ENCODE measurements around the gene CRMP1. TPM values are rescaled to one million over a fixed set of nuclear protein-coding genes. Genes with fewer than 3 reads are reported as not detected.
A peak's percentile ranks its signal among the peaks of the same experiment; 100 is the strongest.

The CRMP1 gene
- total RNA-seq, 1 donor from 2014 or later = 245 TPM

DNA sequence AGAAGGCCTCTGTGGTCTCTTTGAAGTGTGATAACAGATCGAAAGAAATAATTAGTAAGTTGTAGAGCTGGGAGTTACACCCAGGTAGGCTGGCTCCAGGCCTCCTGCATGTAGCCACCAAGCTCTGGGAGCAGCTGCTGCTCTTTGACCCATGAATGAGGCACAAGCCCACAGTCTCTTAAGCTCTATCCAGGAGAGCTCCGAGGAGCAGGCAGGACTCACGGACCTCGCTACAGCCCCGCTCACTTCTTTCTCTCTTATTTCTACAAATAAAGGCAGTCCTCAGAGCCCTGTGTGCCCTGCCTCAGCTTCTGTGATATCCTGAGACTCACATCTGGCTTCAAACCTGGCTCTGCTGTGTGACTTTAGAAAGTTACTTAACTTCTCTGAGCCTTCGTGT, 95.0 kb downstream of the CRMP1 start:
- H3K4me1 Mint-ChIP-seq = no peaks in the 10 kb centered on the region
- peaks cover 20% of the 10 kb centered on the region for H3K36me3 Mint-ChIP-seq (ENCODE audit: low read depth)
- H3K9me3 Mint-ChIP-seq = no peaks in the 10 kb centered on the region
- no peak overlapping the region for H3K27ac Mint-ChIP-seq (ENCODE audit: unreplicated experiment)
- H3K27me3 Mint-ChIP-seq (ENCODE audit: low read depth) = no peaks in the 10 kb centered on the region
- TF ChIP-seq CTCF (conservative IDR thresholded peaks at IDR 0.05) = no peak
- no peak overlapping the region for H3K4me3 Mint-ChIP-seq
- no peak for DNase-seq (ENCODE audit: low read depth, low spot score)

DNA sequence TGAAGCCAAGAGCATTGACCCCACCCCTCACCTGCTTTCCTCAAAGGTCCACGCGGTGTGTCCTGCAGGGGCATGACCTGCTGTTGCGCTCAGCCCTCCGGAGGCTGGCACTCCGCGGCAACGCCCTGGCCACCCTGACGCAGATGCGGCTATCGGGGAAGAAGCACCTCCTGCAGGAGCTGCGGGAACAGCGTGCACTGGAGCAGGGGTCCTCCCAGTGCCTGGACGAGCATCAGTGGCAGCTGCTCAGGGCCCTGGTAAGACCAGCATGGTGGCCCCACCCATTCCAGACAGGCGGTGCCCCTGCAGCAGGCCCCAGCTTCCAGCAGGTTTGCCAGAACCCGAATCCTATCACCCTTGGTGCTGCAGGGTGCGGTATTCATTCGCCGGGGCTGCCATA, 95.9 kb downstream of the CRMP1 start:
- Mint-ChIP-seq H3K27me3 (ENCODE audit: low read depth) (no peaks in the 10 kb centered on the region), H3K4me3 (no peak overlapping the region), H3K27ac (ENCODE audit: unreplicated experiment) (no peak overlapping the region), H3K36me3 (ENCODE audit: low read depth) (peaks cover 16% of the 10 kb centered on the region), H3K9me3 (no peaks in the 10 kb centered on the region), H3K4me1 (no peaks in the 10 kb centered on the region)
- TF ChIP-seq CTCF (conservative IDR thresholded peaks at IDR 0.05) = no peak
- no peak for DNase-seq (ENCODE audit: low read depth, low spot score)

DNA sequence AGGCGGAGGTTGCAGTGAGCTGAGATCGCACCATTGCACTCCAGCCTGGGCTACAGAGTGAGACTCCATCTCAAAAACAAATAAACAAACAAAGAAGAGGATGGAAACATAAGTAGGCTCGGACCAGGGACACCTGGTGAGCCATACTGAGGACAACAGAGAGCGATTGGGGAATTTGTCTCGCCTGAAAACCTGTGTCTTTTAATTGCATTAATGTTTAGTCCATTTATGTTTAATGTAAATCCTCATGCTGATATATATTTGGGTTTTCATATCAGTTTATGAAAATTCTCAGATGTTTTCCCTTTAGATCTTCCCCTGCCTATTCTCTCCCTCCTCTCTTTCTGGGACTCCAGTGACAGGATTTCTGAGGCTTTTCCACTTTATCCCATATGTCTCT, 97.3 kb downstream of the CRMP1 start:
- H3K27ac Mint-ChIP-seq (ENCODE audit: unreplicated experiment) = no peak overlapping the region
- no peaks in the 10 kb centered on the region for H3K9me3 Mint-ChIP-seq
- no peak overlapping the region for H3K4me3 Mint-ChIP-seq
- H3K27me3 Mint-ChIP-seq (ENCODE audit: low read depth) = no peaks in the 10 kb centered on the region
- no peaks in the 10 kb centered on the region for H3K4me1 Mint-ChIP-seq
- TF ChIP-seq CTCF (conservative IDR thresholded peaks at IDR 0.05) = no peak
- peaks cover 13% of the 10 kb centered on the region for H3K36me3 Mint-ChIP-seq (ENCODE audit: low read depth)
- no peak for DNase-seq (ENCODE audit: low read depth, low spot score)

DNA sequence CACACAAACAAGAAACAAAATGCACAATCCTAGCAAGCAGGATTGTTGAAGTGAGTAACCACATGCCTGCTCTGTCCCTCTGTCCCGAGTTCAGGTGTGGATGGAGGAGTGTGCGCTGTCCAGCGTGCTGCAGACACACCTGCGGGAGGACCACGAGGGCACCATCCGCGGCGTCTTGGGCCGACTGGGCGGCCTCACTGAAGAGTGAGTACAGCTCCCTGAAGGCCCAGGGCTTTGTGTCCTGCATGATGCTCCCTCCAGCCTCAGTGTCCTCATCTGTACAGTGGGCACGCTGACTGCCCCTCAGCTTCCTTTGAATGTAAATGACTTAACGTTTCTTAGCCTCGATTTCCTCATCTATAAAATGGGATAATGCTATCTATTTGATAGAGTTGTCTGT, 99.4 kb downstream of the CRMP1 start:
- no peaks in the 10 kb centered on the region for H3K27me3 Mint-ChIP-seq (ENCODE audit: low read depth)
- no peaks in the 10 kb centered on the region for H3K9me3 Mint-ChIP-seq
- no peak for DNase-seq (ENCODE audit: low read depth, low spot score)
- H3K4me3 Mint-ChIP-seq = no peak overlapping the region
- no peak for TF ChIP-seq CTCF (conservative IDR thresholded peaks at IDR 0.05)
- H3K36me3 Mint-ChIP-seq (ENCODE audit: low read depth) = peaks cover 21% of the 10 kb centered on the region
- H3K27ac Mint-ChIP-seq (ENCODE audit: unreplicated experiment) = no peak overlapping the region
- H3K4me1 Mint-ChIP-seq = no peaks in the 10 kb centered on the region

- Mint-ChIP-seq H3K4me1 (no peaks in the 10 kb centered on the region), H3K36me3 (ENCODE audit: low read depth) (peaks cover 29% of the 10 kb centered on the region), H3K4me3 (no peak overlapping the region), H3K9me3 (no peaks in the 10 kb centered on the region), H3K27me3 (ENCODE audit: low read depth) (no peaks in the 10 kb centered on the region), H3K27ac (ENCODE audit: unreplicated experiment) (no peak overlapping the region)
- DNase-seq (ENCODE audit: low read depth, low spot score) = no peak
- no peak for TF ChIP-seq CTCF (conservative IDR thresholded peaks at IDR 0.05)
Observed at GRCh38 chr4:5791654-5792053, 101.2 kb downstream of the CRMP1 start.

DNA sequence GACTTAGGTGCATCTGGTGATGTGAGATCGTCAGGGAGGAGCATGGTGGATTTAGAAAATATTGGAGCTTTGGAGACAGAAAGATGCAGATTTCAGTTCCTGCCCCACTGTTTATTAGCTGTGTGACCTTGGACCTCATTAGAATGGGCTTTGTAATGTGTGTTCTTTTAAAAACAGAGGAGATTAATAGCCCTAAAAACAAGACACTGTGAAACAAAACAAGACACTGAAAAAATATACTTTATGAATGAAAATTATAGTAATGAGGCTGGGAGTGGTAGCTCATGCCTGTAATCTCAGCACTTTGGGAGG, 102.4 kb downstream of the CRMP1 start:
- Mint-ChIP-seq H3K36me3 (ENCODE audit: low read depth) (peaks cover 23% of the 10 kb centered on the region), H3K4me3 (no peak overlapping the region), H3K27me3 (ENCODE audit: low read depth) (no peaks in the 10 kb centered on the region), H3K27ac (ENCODE audit: unreplicated experiment) (no peak overlapping the region), H3K4me1 (peaks cover 2% of the 10 kb centered on the region), H3K9me3 (no peaks in the 10 kb centered on the region)
- no peak for DNase-seq (ENCODE audit: low read depth, low spot score)
- peak; percentile 14 for TF ChIP-seq CTCF (conservative IDR thresholded peaks at IDR 0.05)

All from neural crest cell (in vitro differentiated cells).